Pancreas (tissue), 10 donors: Measurements from ENCODE around the gene CELF1. TPM values are rescaled to one million over a fixed set of nuclear protein-coding genes. Genes with fewer than 3 reads are reported as not detected.
A peak's percentile ranks its signal among the peaks of the same experiment; 100 is the strongest.
"Not testable (repeated sequence)": the region's sequence is repeated elsewhere in the genome, so short reads cannot be mapped to it uniquely, and the experiment has no call there.

Experiments used
- ATAC-seq, 4 donors: fragments of 200-7000 bp; cut with Tn5 transposase; one replicate each; pipeline versions ENCODE4 v1.8.0 to v1.9.1; 2020; ENCODE audit warnings: mild to moderate bottlenecking in 4 of 4, moderate library complexity in 4 of 4
- DNase-seq, 6 donors: peaks; one replicate each; pipeline ENCODE4 v3.0.0-alpha.2; 2020
- FAIRE-seq: peaks from 2 replicates; lab custom pipeline; 2012; peaks lifted over from hg19 to GRCh38; lab: Jason Lieb, UNC
- H3K27ac ChIP-seq, 4 donors: fragments of 200-600 bp; sonication (generic); 1 replicate in 3 of 4; 2 replicates in 1 of 4; pipeline versions ENCODE4 v1.5.0 to v1.8.0; 2020
- H3K27me3 ChIP-seq, 4 donors: fragments of 200-600 bp; one replicate each; pipeline ENCODE4 v1.8.0; 2021
- H3K36me3 ChIP-seq, 3 donors: fragments of 200-600 bp; sonication (generic) in 1 of 3; one replicate each; pipeline versions ENCODE4 v1.5.0 to v1.8.0; 2020 to 2021
- H3K4me1 ChIP-seq, 3 donors: fragments of 200-600 bp; one replicate each; pipeline ENCODE4 v1.8.0; 2021
- H3K4me3 ChIP-seq, 4 donors: fragments of 200-600 bp; sonication (generic) in 2 of 4; one replicate each; pipeline versions ENCODE4 v1.5.0 to v1.8.0; 2020 to 2021
- H3K9me3 ChIP-seq, 4 donors: fragments of 200-600 bp; one replicate each; pipeline ENCODE4 v1.8.0; 2021
- WGBS, 2 donors: extraction: QIAGEN DNeasy Blood & Tissue Kit; methylation state at CpG; one replicate each; pipeline ENCODE4 v1.1.7; 2013; 5-methylcytosine and 5-hydroxymethylcytosine counted together
- intact Hi-C, 3 donors: fragments of 100-400 bp; cut with DNase I; formaldehyde crosslinking; loops; one replicate each; pipeline versions ENCODE4 v1.11.1 to v1.14.2; 2022
- polyA plus RNA-seq, 2 donors: library from polyadenylated mRNA; stranded (reverse); fragments of 200-250 nt; gene quantifications; one replicate each; pipeline ENCODE4 v1.2.3, GENCODE V29; 2013
- total RNA-seq, 6 donors: library from RNA; stranded (reverse); fragmentation: NEBNext Ultra II Directional in 4 of 6; extraction: Animal tissue kit (Norgen Biotek cat#: 25700) in 4 of 6; gene quantifications; one replicate each; pipeline versions ENCODE4 v1.2.1 to v1.2.4, GENCODE V29; 2021 to 2023
- TF ChIP-seq, protein P1 (sequence below), 4 donors: fragments of 200-600 bp; sonication (generic) in 3 of 4; IDR thresholded peaks; one replicate each; pipeline versions ENCODE4 v1.5.0 to v1.8.0; 2021; ENCODE audit warnings: antibody characterized with exemption in 4 of 4
- donor health status: healthy with polysubstance abuse.
- donor health status: DM: no; HTN: no; CAD: no; lungs with moderate emphysema.
- donor health status: DM: no; HTN: no; CAD: no.
- donor health status: control.
- donor health status: control.
- donor health status: Bipolar disorder and iron deficiency.
- donor health status: DM: yes; HTN: yes; CAD: no.
- donor health status: DM: no; HTN: no; CAD: no.
- donor health status: DM: no; HTN: no; CAD: no.
- donor health status: DM: yes; HTN: yes; CAD: no.

CELF1 gene
- total and polyA plus RNA-seq, 8 donors: 20.0 to 56.3 (median 35.9) TPM

DNA sequence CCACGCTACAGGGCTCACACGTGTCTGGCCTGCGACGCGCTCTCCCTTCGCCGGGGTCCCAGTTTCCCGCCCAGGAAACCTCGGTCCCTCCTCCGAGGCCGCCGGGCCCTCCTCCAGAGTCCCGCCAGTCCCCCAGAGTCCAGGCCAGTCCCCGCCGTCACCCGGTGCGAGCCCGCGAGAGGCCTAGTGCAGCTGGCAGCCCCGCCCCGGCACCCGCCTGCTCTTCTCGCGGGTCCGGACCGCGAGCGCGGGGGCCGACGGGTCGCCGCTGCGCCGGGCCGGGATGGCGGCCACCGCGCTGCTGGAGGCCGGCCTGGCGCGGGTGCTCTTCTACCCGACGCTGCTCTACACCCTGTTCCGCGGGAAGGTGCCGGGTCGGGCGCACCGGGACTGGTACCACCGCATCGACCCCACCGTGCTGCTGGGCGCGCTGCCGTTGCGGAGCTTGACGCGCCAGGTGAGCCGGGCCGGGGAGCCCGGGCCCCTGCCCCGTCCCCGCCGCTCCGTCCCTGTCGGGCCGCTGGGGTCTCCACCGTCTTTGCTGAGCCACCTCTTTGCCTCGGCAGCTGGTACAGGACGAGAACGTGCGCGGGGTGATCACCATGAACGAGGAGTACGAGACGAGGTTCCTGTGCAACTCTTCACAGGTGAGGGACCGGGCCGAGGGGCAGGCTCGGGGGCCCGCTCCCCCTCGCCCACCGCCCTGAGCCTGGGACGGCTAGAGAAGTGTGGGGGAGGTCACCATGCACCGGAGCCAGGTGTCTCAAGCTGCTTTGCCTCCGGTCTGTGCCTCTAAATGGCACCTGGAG lies 12.6 kb upstream of the CELF1 start, which contains the start of gene PTPMT1:
TSS of gene PTPMT1 (plus strand) at position 260 of the 809 bp plus-strand sequence. CDS start at position 284, 24 bp downstream.
- no peaks in the 10 kb centered on the region for H3K9me3 ChIP-seq
- no peaks in the 10 kb centered on the region for H3K27me3 ChIP-seq
- ATAC-seq: peak; percentile 93 to 97 (median 96)
- TF ChIP-seq, protein P1, sequence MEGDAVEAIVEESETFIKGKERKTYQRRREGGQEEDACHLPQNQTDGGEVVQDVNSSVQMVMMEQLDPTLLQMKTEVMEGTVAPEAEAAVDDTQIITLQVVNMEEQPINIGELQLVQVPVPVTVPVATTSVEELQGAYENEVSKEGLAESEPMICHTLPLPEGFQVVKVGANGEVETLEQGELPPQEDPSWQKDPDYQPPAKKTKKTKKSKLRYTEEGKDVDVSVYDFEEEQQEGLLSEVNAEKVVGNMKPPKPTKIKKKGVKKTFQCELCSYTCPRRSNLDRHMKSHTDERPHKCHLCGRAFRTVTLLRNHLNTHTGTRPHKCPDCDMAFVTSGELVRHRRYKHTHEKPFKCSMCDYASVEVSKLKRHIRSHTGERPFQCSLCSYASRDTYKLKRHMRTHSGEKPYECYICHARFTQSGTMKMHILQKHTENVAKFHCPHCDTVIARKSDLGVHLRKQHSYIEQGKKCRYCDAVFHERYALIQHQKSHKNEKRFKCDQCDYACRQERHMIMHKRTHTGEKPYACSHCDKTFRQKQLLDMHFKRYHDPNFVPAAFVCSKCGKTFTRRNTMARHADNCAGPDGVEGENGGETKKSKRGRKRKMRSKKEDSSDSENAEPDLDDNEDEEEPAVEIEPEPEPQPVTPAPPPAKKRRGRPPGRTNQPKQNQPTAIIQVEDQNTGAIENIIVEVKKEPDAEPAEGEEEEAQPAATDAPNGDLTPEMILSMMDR (IDR thresholded peaks at IDR 0.05): no peak
- peaks cover 0 to 4% (median 0%) of the 10 kb centered on the region in 3 donors for H3K36me3 ChIP-seq
- H3K4me3 ChIP-seq: peak within 1 kb of the TSS; percentile 79 to 96 (median 90)
- peak; percentile 67 to 90 (median 80) for DNase-seq
- H3K4me1 ChIP-seq: peaks cover 0 to 9% (median 5%) of the 10 kb centered on the region in 3 donors
- WGBS, 2 donors: 0% methylated on average over 66 to 86 of the region's 86 CpGs
- FAIRE-seq: no peak
- peak within 1 kb of the TSS; percentile 44 to 62 (median 52) for H3K27ac ChIP-seq
- intact Hi-C loops: no loop called here

- TF ChIP-seq, protein P1 (IDR thresholded peaks at IDR 0.05): no peak
Measured at GRCh38 chr11:47564933-47565339, 12.0 kb upstream of the CELF1 start.

DNA sequence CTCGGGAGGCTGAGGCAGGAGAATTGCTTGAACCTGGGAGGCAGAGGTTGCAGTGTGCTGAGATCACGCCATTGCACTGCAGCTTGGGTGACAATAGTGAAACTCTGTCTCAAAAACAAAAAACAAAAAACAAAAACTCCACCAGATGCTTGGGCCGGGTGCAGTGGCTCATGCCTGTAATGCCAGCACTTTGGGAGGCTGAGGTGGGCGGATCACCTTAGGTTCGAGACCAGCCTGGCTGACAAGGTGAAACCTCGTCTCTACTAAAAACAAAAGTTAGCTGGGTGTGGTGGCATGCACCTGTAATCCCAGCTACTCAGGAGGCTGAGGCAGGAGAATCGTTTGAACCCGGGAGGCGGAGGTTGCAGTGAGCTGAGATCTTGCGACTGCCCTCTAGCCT lies 11.4 kb upstream of the CELF1 start:
- FAIRE-seq, H3K27ac ChIP-seq, H3K4me1 ChIP-seq, DNase-seq, H3K9me3 ChIP-seq, H3K27me3 ChIP-seq, H3K4me3 ChIP-seq, H3K36me3 ChIP-seq, ATAC-seq, intact Hi-C loops: not testable (repeated sequence)
- 94 to 95% methylated on average over 10 of the region's 10 CpGs for WGBS, 2 donors

More at GRCh38 chr11:47564933-47565339, 12.0 kb upstream of the CELF1 start:
- peak overlapping the region; percentile 79 to 96 (median 90) for H3K4me3 ChIP-seq
- peak; percentile 23 to 40 (median 30) for ATAC-seq
- H3K36me3 ChIP-seq: peaks cover 0 to 4% (median 0%) of the 10 kb centered on the region in 3 donors
- intact Hi-C loops: no loop called here
- no peaks in the 10 kb centered on the region for H3K9me3 ChIP-seq
- 8 to 12% methylated on average over 10 to 11 of the region's 11 CpGs for WGBS, 2 donors
- peak in 1 of 6 donors; percentile 20 for DNase-seq
- peak overlapping the region; percentile 44 to 62 (median 52) for H3K27ac ChIP-seq
- H3K4me1 ChIP-seq: peaks cover 0 to 9% (median 5%) of the 10 kb centered on the region in 3 donors
- no peak for FAIRE-seq
- no peaks in the 10 kb centered on the region for H3K27me3 ChIP-seq

DNA sequence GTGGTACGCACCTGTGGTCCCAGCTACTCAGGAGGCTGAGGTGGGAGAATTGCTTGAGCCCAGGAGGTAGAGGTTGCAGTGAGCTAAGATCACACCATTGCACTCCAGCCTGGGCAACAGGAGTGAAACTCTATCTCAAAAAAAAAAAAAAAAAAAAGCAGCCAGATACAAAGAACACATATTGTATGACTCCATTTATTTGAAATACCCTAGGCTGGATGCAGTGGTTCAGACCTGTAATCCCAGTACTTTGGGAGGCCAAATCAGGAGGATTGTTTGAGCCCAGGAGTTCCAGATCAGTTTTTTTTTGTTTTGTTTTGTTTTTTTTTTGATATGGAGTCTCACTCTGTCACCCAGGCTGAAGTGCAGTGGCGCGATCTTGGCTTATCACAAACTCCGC lies 9.5 kb upstream of the CELF1 start:
- 71 to 73% methylated on average over 4 of the region's 4 CpGs for WGBS, 2 donors
- H3K4me1 ChIP-seq, H3K36me3 ChIP-seq, DNase-seq, intact Hi-C loops, FAIRE-seq, H3K27me3 ChIP-seq, H3K27ac ChIP-seq, H3K9me3 ChIP-seq, H3K4me3 ChIP-seq, ATAC-seq: not testable (repeated sequence)

GRCh38 chr11:47560426-47560825 lies 7.5 kb upstream of the CELF1 start:
- WGBS, 2 donors: 85 to 88% methylated on average over 2 of the region's 2 CpGs

More at GRCh38 chr11:47560426-47560825, 7.5 kb upstream of the CELF1 start:
- intact Hi-C loops: no loop called here
- Histone ChIP-seq H3K9me3 (no peaks in the 10 kb centered on the region), H3K36me3 (no peaks in the 10 kb centered on the region), H3K4me1 (no peaks in the 10 kb centered on the region), H3K27ac (no peak overlapping the region), H3K4me3 (no peak overlapping the region), H3K27me3 (no peaks in the 10 kb centered on the region)
- no peak for ATAC-seq
- no peak for FAIRE-seq
- no peak for DNase-seq
- TF ChIP-seq, protein P1 (IDR thresholded peaks at IDR 0.05): no peak
